Astrocyte (in vitro differentiated cells and primary cell): Measurements from ENCODE around the gene STX1A. TPM values are rescaled to one million over a fixed set of nuclear protein-coding genes. Genes with fewer than 3 reads are reported as not detected.
A peak's percentile ranks its signal among the peaks of the same experiment; 100 is the strongest.
"Not testable (repeated sequence)": the region's sequence is repeated elsewhere in the genome, so short reads cannot be mapped to it uniquely, and the experiment has no call there.

ENCODE experiments used
- DNase-seq: peaks from one replicate; pipeline ENCODE4 v3.0.0-alpha.2; 2010; ENCODE audit warnings: low read depth
- FAIRE-seq: peaks from 2 replicates; lab custom pipeline; 2011; peaks lifted over from hg19 to GRCh38; lab: Jason Lieb, UNC
- H2AFZ ChIP-seq: 2 replicates; pipeline ENCODE4 v1.6.0; 2012; ENCODE audit warnings: low read depth, low read length, inconsistent platforms
- H3K27ac ChIP-seq: 2 replicates; pipeline ENCODE4 v1.5.1; 2011; ENCODE audit warnings: low read depth, low read length, inconsistent platforms
- H3K27me3 ChIP-seq: 2 replicates; pipeline ENCODE4 v1.6.0; 2011; ENCODE audit warnings: low read length, inconsistent platforms; ENCODE audit not compliant: insufficient read depth
- H3K36me3 ChIP-seq: 2 replicates; pipeline ENCODE4 v1.5.1; 2011; ENCODE audit warnings: low read length, inconsistent platforms; ENCODE audit not compliant: insufficient read depth
- H3K4me1 ChIP-seq: 2 replicates; pipeline ENCODE4 v1.5.1; 2011; ENCODE audit warnings: low read length, inconsistent platforms; ENCODE audit not compliant: insufficient read depth
- H3K4me2 ChIP-seq: 2 replicates; pipeline ENCODE4 v1.6.0; 2012; ENCODE audit warnings: low read length, inconsistent platforms
- H3K4me3 ChIP-seq: 2 replicates; pipeline ENCODE4 v1.5.1; 2011; ENCODE audit warnings: low read depth, mild to moderate bottlenecking, low read length, inconsistent platforms; ENCODE audit not compliant: insufficient read depth
- H3K79me2 ChIP-seq: 2 replicates; pipeline ENCODE4 v1.6.0; 2012; ENCODE audit warnings: mild to moderate bottlenecking, low read length, inconsistent platforms; ENCODE audit not compliant: insufficient read depth
- H3K9ac ChIP-seq: 2 replicates; pipeline ENCODE4 v1.6.0; 2012; ENCODE audit warnings: mild to moderate bottlenecking, low read length, inconsistent platforms
- H3K9me3 ChIP-seq: 2 replicates; pipeline ENCODE4 v1.5.1; 2012; ENCODE audit warnings: low read depth, mild to moderate bottlenecking, low read length, inconsistent platforms; ENCODE audit not compliant: insufficient read depth
- H4K20me1 ChIP-seq: 2 replicates; pipeline ENCODE4 v1.6.0; 2012; ENCODE audit warnings: low read length, inconsistent platforms; ENCODE audit not compliant: insufficient read depth
- H3K27ac Mint-ChIP-seq: one replicate; pipeline ENCODE4 v1.8.0; 2021; ENCODE audit warnings: mild to moderate bottlenecking, mixed read lengths; ENCODE audit not compliant: unreplicated experiment
- H3K27me3 Mint-ChIP-seq: one replicate; pipeline ENCODE4 v1.8.0; 2021; ENCODE audit warnings: low read depth, mixed read lengths; ENCODE audit not compliant: unreplicated experiment
- H3K36me3 Mint-ChIP-seq: one replicate; pipeline ENCODE4 v1.8.0; 2021; ENCODE audit warnings: low read depth, mixed read lengths; ENCODE audit not compliant: unreplicated experiment
- H3K4me1 Mint-ChIP-seq: one replicate; pipeline ENCODE4 v1.8.0; 2021; ENCODE audit warnings: low read depth, mixed read lengths; ENCODE audit not compliant: unreplicated experiment
- H3K4me3 Mint-ChIP-seq: one replicate; pipeline ENCODE4 v1.8.0; 2021; ENCODE audit warnings: mild to moderate bottlenecking, moderate library complexity, mixed read lengths; ENCODE audit not compliant: unreplicated experiment
- H3K9me3 Mint-ChIP-seq: one replicate; pipeline ENCODE4 v1.8.0; 2021; ENCODE audit warnings: mild to moderate bottlenecking, mixed read lengths; ENCODE audit not compliant: unreplicated experiment
- CTCF ChIP-seq: IDR thresholded peaks from 2 replicates; pipeline ENCODE4 v1.5.1; 2011; ENCODE audit warnings: low read depth, mild to moderate bottlenecking, inconsistent platforms, low read length, moderate library complexity; ENCODE audit not compliant: insufficient read depth
- EZH2 ChIP-seq: IDR thresholded peaks from 2 replicates; pipeline ENCODE4 v1.6.1; 2012; ENCODE audit warnings: mild to moderate bottlenecking, low read length, inconsistent platforms; ENCODE audit not compliant: insufficient read depth
- total RNA-seq: library from RNA; stranded (reverse); gene quantifications from 2 replicates; pipeline ENCODE4 v1.2.1, GENCODE V29; 2021

The STX1A gene
- total RNA-seq, 1 donor from 2014 or later = 19.7 TPM

GRCh38 chr7:73721377-73721817 is 1.9 kb upstream of the STX1A start:
- no peak for TF ChIP-seq EZH2
- no peak for TF ChIP-seq CTCF
- FAIRE-seq (no peak), DNase-seq (no peak)
- Histone ChIP-seq H4K20me1 (peaks cover 22% of the 10 kb centered on the region), H3K4me3 (no peak overlapping the region), H2AFZ (no peak overlapping the region), H3K4me1 (peaks cover 18% of the 10 kb centered on the region), H3K9ac (no peak overlapping the region), H3K27me3 (no peaks in the 10 kb centered on the region), H3K79me2 (peaks cover 30% of the 10 kb centered on the region), H3K36me3 (peaks cover 3% of the 10 kb centered on the region), H3K9me3 (no peaks in the 10 kb centered on the region), H3K27ac (no peak overlapping the region), H3K4me2 (no peak overlapping the region)
- Mint-ChIP-seq H3K36me3 (no peaks in the 10 kb centered on the region), H3K4me3 (peak overlapping the region; percentile 76), H3K27ac (no peak overlapping the region), H3K4me1 (peaks cover 13% of the 10 kb centered on the region), H3K9me3 (no peaks in the 10 kb centered on the region), H3K27me3 (peaks cover 15% of the 10 kb centered on the region)

- H3K36me3 ChIP-seq, H3K9ac ChIP-seq, H3K4me2 ChIP-seq, H3K9me3 Mint-ChIP-seq, H3K27me3 ChIP-seq, H3K27ac Mint-ChIP-seq, FAIRE-seq, H3K36me3 Mint-ChIP-seq, DNase-seq, H3K27ac ChIP-seq, H3K4me3 ChIP-seq, H2AFZ ChIP-seq, H3K9me3 ChIP-seq: not testable (repeated sequence)
- Histone ChIP-seq H3K79me2 (peaks cover 39% of the 10 kb centered on the region), H3K4me1 (peaks cover 27% of the 10 kb centered on the region), H4K20me1 (peaks cover 30% of the 10 kb centered on the region)
- Mint-ChIP-seq H3K27me3 (peaks cover 15% of the 10 kb centered on the region), H3K4me1 (peaks cover 20% of the 10 kb centered on the region), H3K4me3 (peak overlapping the region; percentile 85)
These were observed 974 bp upstream of the STX1A start for GRCh38 chr7:73720443-73720842.

GRCh38 chr7:73719806-73720169 is 319 bp upstream of the STX1A start:
- no peak for FAIRE-seq
- no peak for DNase-seq
- Histone ChIP-seq H3K79me2 (peaks cover 45% of the 10 kb centered on the region), H3K36me3 (peaks cover 9% of the 10 kb centered on the region), H3K27me3 (no peaks in the 10 kb centered on the region), H3K27ac (no peak overlapping the region), H3K4me2 (peak overlapping the region; percentile 80), H3K4me3 (peak overlapping the region; percentile 35), H2AFZ (peak overlapping the region; percentile 14), H3K9ac (no peak overlapping the region), H3K9me3 (no peaks in the 10 kb centered on the region), H3K4me1 (peaks cover 31% of the 10 kb centered on the region), H4K20me1 (peaks cover 35% of the 10 kb centered on the region)
- H3K27me3 Mint-ChIP-seq = peaks cover 15% of the 10 kb centered on the region
- no peaks in the 10 kb centered on the region for H3K9me3 Mint-ChIP-seq
- H3K27ac Mint-ChIP-seq = no peak overlapping the region
- no peaks in the 10 kb centered on the region for H3K36me3 Mint-ChIP-seq
- H3K4me3 Mint-ChIP-seq = peak overlapping the region; percentile 85
- no peak for TF ChIP-seq CTCF
- no peak for TF ChIP-seq EZH2
- H3K4me1 Mint-ChIP-seq = peaks cover 20% of the 10 kb centered on the region
